Measurements from ENCODE around the gene HSH2D.
"Not testable (repeated sequence)": the region's sequence is repeated elsewhere in the genome, so short reads cannot be mapped to it uniquely, and the experiment has no call there.

Gene HSH2D, protein sequence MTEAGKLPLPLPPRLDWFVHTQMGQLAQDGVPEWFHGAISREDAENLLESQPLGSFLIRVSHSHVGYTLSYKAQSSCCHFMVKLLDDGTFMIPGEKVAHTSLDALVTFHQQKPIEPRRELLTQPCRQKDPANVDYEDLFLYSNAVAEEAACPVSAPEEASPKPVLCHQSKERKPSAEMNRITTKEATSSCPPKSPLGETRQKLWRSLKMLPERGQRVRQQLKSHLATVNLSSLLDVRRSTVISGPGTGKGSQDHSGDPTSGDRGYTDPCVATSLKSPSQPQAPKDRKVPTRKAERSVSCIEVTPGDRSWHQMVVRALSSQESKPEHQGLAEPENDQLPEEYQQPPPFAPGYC

DNA sequence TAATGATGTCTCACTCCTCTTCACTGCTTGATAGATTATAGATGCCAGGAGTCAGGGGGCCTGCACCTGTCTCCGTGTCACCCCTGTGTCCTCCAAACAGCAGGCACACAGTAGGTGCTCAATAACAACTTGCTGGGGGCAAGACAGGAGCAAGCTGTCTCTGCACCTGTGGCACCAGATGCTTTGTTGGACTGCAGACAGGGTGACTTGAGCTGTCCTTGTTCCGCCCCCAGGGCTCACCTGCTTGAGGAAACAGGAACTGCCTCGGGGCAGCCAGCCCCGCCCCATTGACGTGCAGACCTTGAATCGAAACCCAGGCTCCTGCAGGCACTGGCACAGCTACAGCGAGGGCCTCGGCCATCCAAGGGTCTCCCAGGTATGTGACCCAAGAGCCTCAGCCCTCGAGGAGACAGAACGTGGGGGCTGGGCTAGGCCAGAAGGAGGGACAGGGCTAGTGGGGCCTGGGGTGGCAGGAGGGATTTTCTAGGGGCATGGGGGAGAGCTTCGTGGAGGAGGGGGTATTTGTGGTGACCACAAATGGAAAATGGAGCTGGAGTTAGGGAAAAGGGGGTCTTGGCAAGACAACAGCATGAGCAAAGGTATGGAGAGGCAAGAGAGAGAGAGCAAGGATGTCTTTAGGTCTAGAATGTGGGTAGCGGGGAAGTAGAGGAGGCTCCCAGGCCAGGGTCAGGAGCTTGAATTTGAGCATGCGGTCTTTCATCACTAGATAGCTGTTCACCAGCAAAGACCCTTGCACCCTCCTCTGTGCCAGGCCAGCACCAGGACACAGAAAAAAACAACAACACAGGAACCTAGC, at the start of gene HSH2D:
Gene HSH2D (plus strand): TSS at position 287 of the 817 bp plus-strand sequence. CDS start 5,066 bp downstream, outside the sequence.
- no peak for DNase-seq (ENCODE audit: low read depth)

- DNase-seq (ENCODE audit: low read depth) = no peak
These were observed 49.0 kb upstream of the HSH2D start for GRCh38 chr19:16094360-16095070.

DNA sequence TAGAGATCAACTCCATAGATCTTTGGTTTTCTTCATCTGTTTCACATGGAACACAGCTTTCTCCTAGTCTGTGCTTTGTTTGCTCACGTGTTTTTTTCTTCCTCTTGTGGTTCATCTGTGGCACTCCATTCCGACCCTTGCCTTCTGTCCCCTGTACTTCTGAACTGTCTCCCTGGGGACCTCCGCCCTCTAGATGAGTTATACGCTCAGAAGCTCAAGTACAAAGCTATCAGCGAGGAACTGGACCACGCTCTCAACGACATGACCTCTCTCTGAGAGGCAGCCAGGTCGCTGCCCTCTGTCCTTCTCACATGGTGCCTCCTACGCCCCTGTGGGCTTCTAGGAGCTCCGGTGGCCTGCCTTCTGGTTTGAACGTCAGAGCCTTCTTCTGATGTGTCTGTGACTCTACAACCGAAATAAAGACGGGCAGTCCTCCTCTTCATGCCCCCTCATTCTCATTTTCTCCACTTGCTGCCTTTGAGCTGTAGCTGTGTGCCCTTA, 48.4 kb upstream of the HSH2D start:
- no peak for DNase-seq (ENCODE audit: low read depth)

GRCh38 chr19:16096280-16096855, 47.1 kb upstream of the HSH2D start:
- no peak for DNase-seq (ENCODE audit: low read depth)

- no peak for DNase-seq (ENCODE audit: low read depth)
These were observed 45.1 kb upstream of the HSH2D start for GRCh38 chr19:16098416-16098768.

DNA sequence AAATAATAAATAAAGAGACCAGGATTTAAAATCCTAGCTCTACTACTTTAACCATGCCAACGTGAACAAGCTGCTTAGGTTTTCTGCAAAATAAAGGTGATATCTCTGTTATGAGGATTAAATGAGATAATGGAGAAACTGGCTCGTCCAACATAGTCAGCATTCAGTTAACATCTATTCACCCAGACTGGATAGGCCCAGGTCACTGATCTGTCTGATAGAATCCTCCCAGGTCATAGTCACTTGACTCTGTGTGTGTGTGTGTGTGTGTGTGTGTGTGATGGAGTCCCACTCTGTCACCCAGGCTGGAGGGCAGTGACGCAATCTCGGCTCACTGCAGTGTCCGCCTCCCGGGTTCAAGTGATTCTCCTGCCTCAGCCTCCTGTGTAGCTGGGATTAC, 44.7 kb upstream of the HSH2D start:
- DNase-seq (ENCODE audit: low read depth) = no peak

- not testable (repeated sequence) for DNase-seq (ENCODE audit: low read depth)
These were observed 44.0 kb upstream of the HSH2D start for GRCh38 chr19:16099314-16099965.

GRCh38 chr19:16100524-16100923, 43.0 kb upstream of the HSH2D start:
- no peak for DNase-seq (ENCODE audit: low read depth)

GRCh38 chr19:16104722-16105121, 38.8 kb upstream of the HSH2D start:
- DNase-seq (ENCODE audit: low read depth) = no peak

GRCh38 chr19:16106121-16106520, 37.4 kb upstream of the HSH2D start:
- DNase-seq (ENCODE audit: low read depth) = no peak

GRCh38 chr19:16111160-16111908, 32.2 kb upstream of the HSH2D start, which contains the start of gene RAB8A:
TSS of gene RAB8A (plus strand) at chr19:16111889. CDS start at chr19:16111902, 13 bp downstream.
- peak; percentile 99 for DNase-seq (ENCODE audit: low read depth)

DNA sequence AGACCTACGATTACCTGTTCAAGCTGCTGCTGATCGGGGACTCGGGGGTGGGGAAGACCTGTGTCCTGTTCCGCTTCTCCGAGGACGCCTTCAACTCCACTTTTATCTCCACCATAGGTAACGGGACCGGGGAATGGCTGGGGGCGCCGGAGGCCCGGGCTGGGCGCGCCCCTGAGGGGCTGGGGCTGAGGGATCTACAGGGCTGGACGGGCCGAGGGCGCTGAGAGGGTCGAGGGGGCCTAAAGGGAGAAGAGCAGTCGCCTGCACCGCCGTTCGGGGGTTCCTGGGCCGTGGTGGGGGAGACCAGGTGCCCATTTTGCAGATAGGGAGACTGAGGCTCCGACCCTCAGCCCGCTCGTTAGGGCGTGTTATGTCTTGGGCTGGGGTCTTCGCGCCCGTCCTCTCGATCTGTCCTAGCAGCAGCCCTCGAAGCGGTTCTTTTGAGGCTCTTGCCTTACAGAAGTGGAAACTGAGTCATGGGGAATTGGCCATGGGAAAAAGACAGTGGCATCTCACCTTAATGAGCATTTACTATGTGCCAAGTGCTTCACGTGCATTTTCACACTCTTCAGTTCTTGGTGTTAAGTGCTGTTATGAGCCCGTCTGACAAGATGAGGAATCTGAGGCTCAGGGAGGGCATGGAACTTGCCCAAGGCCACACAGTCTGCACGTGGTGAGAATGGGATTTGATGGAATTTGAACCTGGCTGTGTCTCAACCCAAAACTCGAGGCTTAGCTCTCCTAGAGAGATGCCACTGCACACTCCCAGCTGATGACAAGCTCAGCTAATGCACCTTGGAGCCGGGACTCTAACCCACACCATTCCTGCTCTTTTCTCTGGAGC, 31.4 kb upstream of the HSH2D start:
- no peak for DNase-seq (ENCODE audit: low read depth)

- DNase-seq (ENCODE audit: low read depth) = no peak
These were observed 30.7 kb upstream of the HSH2D start for GRCh38 chr19:16112778-16113177.

- DNase-seq (ENCODE audit: low read depth) = no peak
These were observed 29.8 kb upstream of the HSH2D start for GRCh38 chr19:16113727-16114126.

DNA sequence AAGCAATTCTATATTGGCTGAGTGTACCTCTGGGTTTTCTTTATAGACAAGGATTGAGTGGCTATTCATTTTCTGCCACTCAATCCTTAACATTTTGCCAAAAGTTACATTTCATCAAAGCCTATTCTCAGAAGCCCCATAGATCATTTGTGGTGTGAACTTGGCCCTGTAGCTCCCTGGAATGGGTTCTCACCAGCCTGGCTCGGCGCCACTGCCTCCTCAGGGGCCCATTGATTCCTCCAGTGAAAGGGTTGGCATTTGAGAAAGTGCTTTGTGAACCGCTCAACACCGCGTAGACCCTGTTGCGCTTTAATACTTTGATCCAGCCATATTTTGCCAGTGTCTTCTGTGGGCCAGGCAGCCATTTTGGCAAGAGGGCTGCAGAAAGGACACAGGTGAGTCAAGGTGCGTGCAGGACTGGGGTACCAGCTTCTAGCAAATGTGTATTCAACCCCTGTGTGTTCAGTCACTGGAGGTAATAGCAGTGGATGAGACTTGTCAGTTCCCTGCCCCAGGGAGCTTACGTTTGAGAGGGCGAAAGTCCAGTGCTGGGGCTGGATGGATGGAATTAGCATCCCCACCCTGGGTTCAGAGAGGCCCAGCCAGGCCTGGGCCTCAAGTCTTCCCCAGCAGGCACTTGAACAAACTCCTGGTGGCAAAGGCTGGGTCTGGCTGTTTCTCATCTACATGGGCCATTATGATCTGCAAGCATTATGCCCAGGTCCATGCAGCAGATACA, 28.0 kb upstream of the HSH2D start:
- no peak for DNase-seq (ENCODE audit: low read depth)

GRCh38 chr19:16116067-16116466, 27.4 kb upstream of the HSH2D start:
- no peak for DNase-seq (ENCODE audit: low read depth)

DNA sequence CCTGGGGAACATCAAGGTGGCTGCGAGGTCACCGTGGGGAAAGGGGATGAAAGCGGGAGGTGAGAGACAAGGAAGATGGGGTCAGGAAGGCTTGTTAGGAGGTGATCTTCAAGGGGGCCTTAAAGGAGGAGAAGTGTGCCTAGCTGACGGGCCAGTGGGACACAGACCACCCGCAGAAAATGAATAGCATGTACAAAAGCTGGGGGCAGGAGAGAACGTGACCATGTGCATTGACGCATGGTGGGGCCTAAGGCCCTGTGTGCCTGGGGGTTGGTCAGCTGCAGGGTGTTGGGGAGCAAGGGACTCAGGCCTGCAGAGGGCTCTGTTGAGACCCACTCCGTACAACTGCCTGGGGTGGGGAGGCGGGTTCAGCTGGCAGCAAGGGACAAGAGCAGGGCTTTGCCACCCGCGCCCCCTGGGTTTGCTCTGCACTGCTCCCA, 25.9 kb upstream of the HSH2D start:
- no peak for DNase-seq (ENCODE audit: low read depth)

DNA sequence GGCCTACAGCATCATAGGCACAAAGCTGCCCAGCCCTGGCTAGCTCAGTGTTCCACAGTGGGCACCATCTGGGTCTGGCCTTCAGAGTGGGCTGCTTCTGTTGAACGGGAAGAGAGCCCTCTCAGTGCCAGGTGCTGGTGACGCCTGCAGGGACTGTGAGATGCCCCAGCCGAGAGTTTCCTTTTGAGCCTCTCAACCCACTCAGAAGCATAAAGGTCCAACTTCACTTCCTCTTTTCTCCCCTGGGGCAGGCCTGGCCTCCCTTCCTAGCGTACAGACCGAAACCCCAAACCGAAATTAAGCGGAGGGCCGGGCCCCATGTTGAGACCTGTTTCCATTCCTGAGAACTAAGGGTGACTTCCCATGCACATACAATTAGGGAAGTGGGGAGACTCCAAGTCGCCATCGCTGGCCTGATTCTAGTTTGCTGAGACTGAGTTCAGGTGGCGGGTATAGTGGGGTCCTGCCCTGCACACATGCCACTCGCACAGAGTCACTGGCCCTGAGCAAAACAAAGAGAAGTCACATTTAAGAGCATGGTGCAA, 24.9 kb upstream of the HSH2D start:
- no peak for DNase-seq (ENCODE audit: low read depth)
